ENCODE results near the gene NR2C2AP. TPM values are rescaled to one million over a fixed set of nuclear protein-coding genes. Genes with fewer than 3 reads are reported as not detected.

The NR2C2AP gene
- total and polyA plus RNA-seq, 2 of the 13 experiments (the other 11 are each of a cell fraction or from before 2014, with no cell fraction given) = 12.2 to 26.8 TPM

DNA sequence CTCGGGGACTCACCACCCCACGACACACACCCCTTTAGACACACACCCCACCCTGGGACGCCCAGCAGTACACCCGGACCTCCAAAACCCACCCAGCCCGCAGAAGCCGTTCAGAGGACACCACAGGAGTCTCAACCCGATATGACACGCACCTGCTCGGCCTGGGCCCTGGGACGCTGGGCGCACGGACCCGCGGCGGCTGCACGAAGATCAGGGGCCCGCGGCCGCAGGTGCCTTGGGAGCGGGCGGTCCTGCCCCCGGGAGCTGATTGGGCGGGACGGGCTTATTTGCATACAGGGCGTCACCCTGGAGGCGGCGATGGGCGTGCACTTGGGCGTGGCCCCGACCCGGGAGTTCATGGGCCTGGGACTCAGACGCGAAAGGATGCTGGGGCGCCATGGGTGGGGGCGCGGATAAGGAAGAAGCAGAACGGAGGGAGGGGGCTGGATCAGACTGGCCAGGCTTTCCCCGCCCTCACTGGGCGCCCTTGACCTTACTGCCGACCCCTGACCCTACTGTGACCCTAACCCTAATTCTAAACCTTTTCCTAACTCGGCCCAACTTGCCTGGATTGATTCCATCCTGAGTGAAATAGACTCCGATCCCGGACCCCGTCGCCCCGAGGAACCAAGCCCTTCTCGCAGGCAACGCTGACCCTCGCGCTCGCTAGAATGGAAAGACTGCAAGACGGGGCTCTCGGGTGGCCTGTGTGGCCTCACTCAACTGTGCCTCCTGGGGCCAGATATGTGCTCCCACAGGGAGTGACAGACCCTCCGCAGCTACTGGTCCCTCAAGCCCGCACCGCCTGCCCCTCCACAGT, 33.0 kb downstream of the NR2C2AP start, which contains the start of gene MEF2B (continued):
- TF ChIP-seq BCLAF1 (IDR thresholded peaks at IDR 0.05) = no peak
- no peak for TF ChIP-seq CBX1 (IDR thresholded peaks at IDR 0.05; ENCODE audit: low read depth)
- TF ChIP-seq, protein P1, sequence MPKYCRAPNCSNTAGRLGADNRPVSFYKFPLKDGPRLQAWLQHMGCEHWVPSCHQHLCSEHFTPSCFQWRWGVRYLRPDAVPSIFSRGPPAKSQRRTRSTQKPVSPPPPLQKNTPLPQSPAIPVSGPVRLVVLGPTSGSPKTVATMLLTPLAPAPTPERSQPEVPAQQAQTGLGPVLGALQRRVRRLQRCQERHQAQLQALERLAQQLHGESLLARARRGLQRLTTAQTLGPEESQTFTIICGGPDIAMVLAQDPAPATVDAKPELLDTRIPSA (CRISPR knock-in tag; IDR thresholded peaks at IDR 0.05; ENCODE audit: borderline replicate concordance) = no peak
- no peak for TF ChIP-seq MAFK (conservative IDR thresholded peaks at IDR 0.05 in 1 of 2, IDR thresholded peaks at IDR 0.05 in 1 of 2; ENCODE audit: low read length in 2 of 2)
- no peak for TF ChIP-seq ZSCAN9 (CRISPR knock-in tag; IDR thresholded peaks at IDR 0.05; ENCODE audit: borderline replicate concordance)
- TF ChIP-seq RFXANK (CRISPR knock-in tag; IDR thresholded peaks at IDR 0.05) = no peak
- TF ChIP-seq SIN3B (IDR thresholded peaks at IDR 0.05; ENCODE audit: low read length) = no peak
- TF ChIP-seq U2AF2 (IDR thresholded peaks at IDR 0.05; ENCODE audit: low read depth, low read length) = no peak
- TF ChIP-seq ZNF207 (IDR thresholded peaks at IDR 0.05; ENCODE audit: borderline replicate concordance) = no peak
- TF ChIP-seq SMC3 (IDR thresholded peaks at IDR 0.05; ENCODE audit: low read length) = no peak
- TF ChIP-seq EEA1 (CRISPR knock-in tag; IDR thresholded peaks at IDR 0.05; ENCODE audit: borderline replicate concordance) = no peak
- TF ChIP-seq BRCA1 (CRISPR knock-in tag; IDR thresholded peaks at IDR 0.05) = no peak
- TF ChIP-seq, protein P2, sequence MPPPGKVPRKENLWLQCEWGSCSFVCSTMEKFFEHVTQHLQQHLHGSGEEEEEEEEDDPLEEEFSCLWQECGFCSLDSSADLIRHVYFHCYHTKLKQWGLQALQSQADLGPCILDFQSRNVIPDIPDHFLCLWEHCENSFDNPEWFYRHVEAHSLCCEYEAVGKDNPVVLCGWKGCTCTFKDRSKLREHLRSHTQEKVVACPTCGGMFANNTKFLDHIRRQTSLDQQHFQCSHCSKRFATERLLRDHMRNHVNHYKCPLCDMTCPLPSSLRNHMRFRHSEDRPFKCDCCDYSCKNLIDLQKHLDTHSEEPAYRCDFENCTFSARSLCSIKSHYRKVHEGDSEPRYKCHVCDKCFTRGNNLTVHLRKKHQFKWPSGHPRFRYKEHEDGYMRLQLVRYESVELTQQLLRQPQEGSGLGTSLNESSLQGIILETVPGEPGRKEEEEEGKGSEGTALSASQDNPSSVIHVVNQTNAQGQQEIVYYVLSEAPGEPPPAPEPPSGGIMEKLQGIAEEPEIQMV (CRISPR knock-in tag; IDR thresholded peaks at IDR 0.05; ENCODE audit: low read depth) = no peak
- TF ChIP-seq HNRNPLL (IDR thresholded peaks at IDR 0.05; ENCODE audit: low read depth, low read length, poor library complexity, severe bottlenecking) = peak; percentile 56
- no peak for TF ChIP-seq DMAP1 (CRISPR knock-in tag; IDR thresholded peaks at IDR 0.05)
- TF ChIP-seq ZNF747 (CRISPR knock-in tag; IDR thresholded peaks at IDR 0.05; ENCODE audit: borderline replicate concordance) = no peak
- no peak for TF ChIP-seq SMARCC2 (IDR thresholded peaks at IDR 0.05)
- TF ChIP-seq ZNF383 (CRISPR knock-in tag; IDR thresholded peaks at IDR 0.05; ENCODE audit: borderline replicate concordance) = no peak
- no peak for TF ChIP-seq JUN (CRISPR knock-in tag; IDR thresholded peaks at IDR 0.05)
- no peak for TF ChIP-seq ZNF83 (CRISPR knock-in tag; IDR thresholded peaks at IDR 0.05; ENCODE audit: borderline replicate concordance)
- TF ChIP-seq MTF2 (CRISPR knock-in tag; IDR thresholded peaks at IDR 0.05; ENCODE audit: borderline replicate concordance) = no peak
- no peak for TF ChIP-seq CTCF (CRISPR knock-in tag; IDR thresholded peaks at IDR 0.05)
- TF ChIP-seq ZNF510 (CRISPR knock-in tag; IDR thresholded peaks at IDR 0.05; ENCODE audit: low read depth) = no peak
- peak; percentile 77 for TF ChIP-seq SP4 (CRISPR knock-in tag; IDR thresholded peaks at IDR 0.05)

Measured in HepG2 (cell line).